Breast epithelium (tissue), 3 donors: ENCODE data around the gene IL17C.

Source experiments
- CTCF ChIP-seq, 3 donors: fragments of 450-650 bp; IDR thresholded peaks; one replicate each; pipeline ENCODE4 v1.5.1; 2016 to 2017; ENCODE audit warnings: antibody characterized with exemption in 3 of 3, mild to moderate bottlenecking in 3 of 3, moderate library complexity in 3 of 3
- POLR2A ChIP-seq: fragments of 450-650 bp; IDR thresholded peaks from one replicate; pipeline ENCODE4 v1.6.1; 2016; ENCODE audit warnings: antibody characterized with exemption, mild to moderate bottlenecking, moderate library complexity
- POLR2AphosphoS5 ChIP-seq, 3 donors: sonication (generic); formaldehyde crosslinking; IDR thresholded peaks; one replicate each; pipeline ENCODE4 v1.6.1; 2017; ENCODE audit warnings: antibody characterized with exemption in 3 of 3

GRCh38 chr16:88667461-88667860, 29.1 kb downstream of the IL17C start:
- TF ChIP-seq CTCF (IDR thresholded peaks at IDR 0.05): no peak
- TF ChIP-seq POLR2A: no peak
- no peak for TF ChIP-seq POLR2AphosphoS5 (IDR thresholded peaks at IDR 0.05)
